GM18870 (cell line): ENCODE results near the gene PLD4.
"Not testable (repeated sequence)": the region's sequence is repeated elsewhere in the genome, so short reads cannot be mapped to it uniquely, and the experiment has no call there.

Experiments used
- ATAC-seq: cut with Tn5 transposase; IDR thresholded peaks from one replicate; pipeline ENCODE4 v1.9.1; 2021; ENCODE audit warnings: moderate library complexity; ENCODE audit not compliant: unreplicated experiment

Gene PLD4

DNA sequence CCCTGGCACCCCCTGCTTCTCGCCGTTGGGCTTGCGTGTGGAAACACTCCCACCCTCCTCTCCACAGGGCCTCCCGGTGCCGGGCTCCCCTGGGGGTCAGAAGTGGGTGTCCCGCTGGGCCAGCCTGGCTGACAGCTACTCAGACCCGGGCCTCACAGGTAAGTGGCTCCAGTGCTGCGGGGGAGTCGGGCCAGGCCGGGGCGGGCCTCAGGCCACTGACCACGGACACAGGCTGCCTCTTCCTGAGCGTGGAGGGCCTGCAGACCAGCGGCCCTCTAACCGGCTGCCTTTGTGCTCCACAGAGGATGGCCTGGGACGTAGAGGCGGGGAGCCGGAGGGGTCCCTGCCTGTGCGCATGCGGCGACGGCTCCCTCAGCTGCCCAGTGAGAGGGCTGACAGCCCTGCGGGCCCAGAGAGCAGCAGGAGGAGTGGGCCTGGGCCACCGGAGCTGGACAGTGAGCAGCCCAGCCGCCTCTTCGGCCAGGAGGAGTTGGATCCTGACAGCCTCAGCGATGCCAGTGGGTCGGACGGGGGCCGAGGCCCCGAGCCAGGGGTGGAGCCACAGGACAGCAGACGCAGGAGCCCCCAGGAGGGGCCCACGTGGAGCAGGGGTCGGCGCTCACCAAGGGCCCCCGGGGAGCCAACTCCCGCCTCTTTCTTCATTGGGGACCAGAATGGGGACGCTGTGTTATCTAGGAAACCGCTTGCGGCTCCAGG lies 38.5 kb upstream of the PLD4 start:
- no peak for ATAC-seq

DNA sequence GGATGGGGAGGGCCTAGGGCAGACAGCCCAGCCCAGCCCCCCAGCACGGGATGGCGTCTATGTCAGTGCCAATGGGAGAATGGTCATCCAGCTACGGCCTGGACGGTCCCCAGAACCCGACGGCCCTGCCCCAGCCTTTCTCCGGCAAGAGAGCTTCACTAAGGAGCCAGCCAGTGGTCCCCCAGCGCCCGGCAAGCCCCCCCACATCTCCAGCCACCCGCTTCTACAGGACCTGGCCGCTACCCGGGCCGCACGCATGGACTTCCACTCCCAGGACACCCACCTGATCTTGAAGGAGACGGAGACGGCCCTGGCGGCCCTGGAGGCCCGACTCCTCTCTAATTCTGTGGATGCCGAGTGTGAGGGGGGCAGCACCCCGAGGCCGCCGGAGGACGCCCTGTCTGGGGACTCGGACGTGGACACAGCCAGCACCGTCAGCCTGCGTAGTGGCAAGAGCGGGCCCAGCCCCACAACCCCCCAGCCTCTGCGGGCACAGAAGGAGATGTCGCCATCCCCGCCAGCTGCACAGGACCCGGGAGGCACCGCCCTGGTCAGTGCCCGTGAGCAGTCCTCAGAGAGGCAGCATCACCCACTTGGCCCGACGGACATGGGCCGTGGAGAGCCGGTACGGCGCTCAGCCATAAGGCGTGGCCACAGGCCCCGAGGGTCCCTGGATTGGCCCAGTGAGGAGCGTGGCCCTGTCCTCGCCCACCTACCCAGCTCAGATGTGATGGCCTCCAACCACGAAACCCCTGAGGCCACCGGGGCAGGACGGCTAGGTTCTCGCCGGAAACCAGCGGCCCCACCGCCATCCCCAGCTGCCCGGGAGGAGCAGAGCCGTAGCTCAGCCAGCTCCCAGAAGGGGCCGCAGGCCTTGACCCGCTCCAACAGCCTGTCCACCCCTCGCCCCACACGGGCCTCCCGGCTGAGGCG lies 37.7 kb upstream of the PLD4 start:
- ATAC-seq, result no peak

DNA sequence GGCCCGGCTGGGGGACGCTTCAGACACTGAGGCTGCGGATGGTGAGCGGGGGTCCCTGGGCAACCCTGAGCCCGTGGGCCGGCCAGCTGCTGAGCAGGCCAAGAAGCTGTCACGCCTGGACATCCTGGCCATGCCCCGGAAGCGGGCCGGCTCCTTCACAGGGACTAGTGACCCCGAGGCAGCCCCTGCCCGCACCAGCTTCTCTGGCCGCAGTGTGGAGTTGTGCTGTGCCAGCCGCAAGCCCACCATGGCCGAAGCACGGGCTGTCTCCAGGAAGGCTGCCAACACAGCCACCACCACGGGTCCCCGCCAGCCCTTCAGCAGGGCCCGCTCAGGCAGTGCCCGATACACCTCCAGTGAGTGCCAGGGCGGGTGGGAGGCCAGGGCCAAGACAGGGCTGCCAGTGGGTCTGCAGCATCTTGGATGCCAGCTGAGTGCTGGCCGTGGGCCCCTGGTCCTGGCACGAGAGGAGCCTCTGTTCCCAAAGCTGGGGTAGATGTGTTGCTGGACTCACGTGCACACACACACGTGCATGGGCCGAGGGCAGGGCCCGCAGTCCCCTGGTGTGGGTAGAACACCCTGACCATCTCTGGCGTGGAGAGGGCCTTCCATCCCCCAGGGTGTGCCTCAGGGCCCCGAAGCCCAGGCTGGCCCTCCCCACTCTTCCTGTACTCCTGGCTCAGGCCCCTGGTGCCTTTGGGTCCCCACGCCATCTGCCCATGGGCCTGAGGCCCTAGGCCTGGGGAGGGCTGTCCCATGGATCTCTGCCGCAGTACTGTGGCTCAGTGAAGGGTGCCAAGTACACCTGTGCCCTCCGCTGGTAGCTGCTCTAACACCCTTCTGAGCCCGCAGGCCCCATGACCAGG lies 36.8 kb upstream of the PLD4 start:
- no peak for ATAC-seq

DNA sequence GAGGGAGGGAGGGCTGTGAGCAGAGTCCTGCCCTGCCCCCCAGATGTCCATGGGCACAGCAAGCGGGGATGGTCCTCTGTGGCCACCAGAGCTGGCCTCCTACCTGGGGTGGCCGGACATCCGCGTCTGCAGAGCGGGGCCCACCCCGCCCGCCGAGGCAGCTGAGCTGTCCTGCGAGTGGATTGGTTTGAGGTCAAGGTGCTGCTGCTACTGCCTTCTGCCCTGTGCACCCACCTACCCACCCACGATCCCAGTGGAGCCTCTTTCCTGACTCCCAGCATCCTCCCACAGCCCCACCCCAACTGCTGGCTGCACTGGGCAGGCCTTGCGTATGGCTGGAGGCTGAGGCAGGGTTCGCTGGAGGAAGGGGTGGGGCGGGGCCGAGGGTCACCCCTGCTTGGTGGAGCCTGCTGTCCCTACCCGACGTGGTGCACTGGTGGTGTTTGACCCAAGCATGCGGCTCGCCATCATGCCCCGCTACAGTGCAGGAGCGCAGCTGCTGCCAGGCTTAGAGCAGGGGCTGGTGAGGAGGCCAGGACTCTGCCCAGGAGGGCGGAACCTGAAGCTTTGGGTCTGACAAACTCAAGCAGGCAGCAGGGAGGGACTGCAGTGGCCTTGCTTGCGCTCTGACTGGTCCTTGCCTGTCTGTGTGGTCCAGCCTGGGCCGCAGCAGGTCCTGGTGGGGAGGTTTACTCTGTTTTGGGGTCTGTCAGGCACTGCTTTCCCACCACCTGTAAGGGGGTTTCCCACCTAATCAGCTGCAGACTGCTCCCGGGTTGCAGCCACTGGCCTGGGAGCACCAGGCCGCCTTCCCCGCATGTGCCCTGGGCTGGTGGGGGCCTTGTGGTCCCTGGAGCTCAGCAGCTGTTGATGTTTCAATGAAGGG lies 35.9 kb upstream of the PLD4 start:
- ATAC-seq, result no peak

DNA sequence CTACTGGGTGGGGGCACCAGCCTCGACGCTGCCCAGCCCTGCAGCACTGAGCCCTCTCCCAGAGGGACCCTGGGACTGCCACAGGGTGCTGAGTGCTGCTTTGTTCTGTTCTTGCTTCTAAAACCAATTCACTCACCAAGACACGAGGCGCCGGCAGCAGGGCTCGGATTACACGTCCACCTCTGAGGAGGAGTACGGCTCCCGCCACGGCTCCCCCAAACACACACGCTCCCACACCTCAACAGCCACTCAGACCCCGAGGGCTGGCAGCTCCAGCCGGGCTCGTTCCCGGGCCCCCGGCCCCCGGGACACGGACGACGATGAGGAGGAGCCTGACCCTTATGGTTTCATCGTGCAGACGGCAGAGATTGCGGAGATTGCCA lies 35.3 kb upstream of the PLD4 start:
- ATAC-seq, result no peak

DNA sequence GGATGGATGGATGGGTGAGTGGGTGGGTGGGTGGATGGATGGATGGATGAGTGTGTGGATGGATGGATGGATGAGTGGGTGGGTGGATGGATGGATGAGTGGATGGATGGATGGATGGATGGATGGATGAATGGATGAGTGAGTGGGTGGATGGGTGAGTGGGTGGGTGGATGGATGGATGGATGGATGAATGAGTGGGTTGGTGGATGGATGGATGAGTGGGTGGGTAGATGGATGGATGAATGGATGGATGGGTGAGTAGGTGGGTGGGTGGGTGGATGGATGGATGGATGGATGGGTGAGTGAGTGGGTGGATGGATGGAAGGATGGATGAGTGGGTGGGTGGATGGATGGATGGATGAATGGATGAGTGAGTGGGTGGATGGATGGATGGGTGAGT lies 34.4 kb upstream of the PLD4 start:
- ATAC-seq, result not testable (repeated sequence)

DNA sequence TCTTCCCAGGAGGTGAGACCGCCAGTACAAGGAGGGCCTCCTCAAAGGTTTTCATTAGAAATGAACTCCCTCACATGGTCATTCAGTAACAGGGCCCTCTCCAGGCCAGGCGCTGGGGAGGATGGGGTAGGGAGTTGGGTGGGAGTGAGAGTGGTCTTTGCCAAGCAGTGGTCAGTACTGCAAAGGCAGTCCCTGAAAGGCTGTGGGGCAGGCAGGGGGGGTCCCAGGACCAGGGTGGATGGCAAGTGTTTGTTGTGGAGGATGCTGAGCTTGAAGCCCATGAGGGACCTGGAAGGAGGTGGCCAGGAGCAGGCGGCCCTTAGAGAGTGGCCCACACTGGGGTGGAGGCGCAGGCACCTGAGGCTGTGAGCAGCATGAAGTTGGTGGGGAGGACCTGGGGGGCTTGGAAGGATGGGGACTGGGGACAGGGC lies 33.5 kb upstream of the PLD4 start:
- ATAC-seq, result no peak

DNA sequence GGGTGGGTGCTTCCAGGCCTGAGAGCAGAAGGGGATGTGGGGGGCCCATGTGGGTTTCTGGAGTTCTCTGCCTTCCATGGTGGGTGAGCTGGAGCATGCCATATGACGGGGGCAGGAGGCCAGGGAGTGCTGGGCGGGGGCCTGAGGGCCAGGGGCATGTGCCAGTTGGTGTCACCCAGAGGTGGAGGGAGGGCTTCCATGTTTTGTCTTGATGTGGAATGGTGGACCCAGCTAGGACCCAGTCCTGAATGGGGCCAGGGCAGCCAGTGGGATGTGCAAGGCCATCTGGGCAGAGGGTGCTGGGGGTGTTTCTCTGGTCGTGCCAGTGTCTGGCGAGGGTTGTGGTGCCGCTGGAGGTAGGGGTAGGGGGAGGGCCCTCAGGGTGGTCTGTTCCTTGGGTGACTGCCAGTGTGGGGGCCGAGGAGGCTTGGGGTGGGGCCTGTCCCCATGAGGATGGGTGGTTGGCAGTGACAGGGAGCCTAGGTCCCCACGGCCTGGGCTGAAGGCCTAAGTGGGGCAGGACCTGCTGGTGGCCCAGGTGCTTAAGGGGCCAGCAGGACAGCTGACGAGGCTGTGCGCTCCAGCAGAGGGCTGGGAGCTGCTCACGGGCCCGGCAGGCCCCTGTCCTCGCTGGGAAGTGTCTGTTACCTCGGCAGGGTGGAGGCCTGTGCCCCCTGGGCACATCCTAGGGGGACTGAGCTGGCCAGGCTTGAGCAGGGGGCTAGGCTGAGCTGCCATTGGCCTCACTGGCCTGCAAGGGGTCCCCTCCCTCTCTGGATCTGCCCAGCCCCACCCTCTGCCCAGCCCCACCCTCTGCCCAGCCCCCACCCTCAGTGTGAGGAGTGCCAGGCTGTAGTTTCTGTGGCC lies 32.8 kb upstream of the PLD4 start:
- ATAC-seq, result no peak

DNA sequence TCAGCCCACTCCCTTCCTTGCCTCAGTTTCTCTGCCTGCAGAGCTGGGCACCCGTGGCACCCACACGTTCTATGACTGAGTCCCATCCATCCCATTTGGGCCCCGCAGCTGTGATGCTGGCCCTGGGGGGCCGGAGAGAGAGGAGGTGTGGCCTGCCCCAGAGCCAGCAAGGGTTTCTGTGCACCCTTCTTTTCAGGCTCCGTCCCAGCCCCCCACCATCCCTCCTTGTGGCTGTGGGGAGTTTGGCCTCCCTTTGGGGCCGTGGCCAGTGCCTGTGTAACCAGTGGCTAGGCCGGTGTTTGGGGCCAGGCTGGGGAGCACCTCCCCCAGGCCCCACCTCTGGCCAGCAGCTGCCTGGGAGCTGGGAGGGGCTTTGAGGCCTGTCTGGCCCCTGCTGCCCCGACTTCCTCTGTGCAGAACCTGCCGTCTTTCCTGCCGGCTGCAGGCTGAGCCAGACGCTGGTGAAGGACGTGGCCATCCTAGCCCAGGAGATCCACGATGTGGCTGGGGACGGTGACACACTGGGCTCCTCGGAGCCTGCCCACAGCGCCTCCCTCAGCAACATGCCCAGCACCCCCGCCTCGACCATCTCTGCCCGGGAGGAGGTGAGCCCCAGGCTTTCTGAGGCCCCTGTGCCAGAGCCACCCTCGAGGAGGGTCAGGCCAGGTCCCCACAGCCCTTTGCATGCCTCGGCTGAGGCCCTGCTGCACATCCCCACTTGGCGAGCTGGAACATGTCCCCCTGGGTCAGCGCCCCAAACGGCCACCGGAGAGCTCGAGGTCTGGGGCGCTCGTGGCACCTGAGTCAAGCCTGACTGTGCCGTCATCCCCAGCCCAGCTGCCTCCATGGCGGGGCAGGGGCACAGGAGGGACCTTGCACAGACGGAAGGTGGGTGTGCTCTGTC lies 31.9 kb upstream of the PLD4 start:
- no peak for ATAC-seq

DNA sequence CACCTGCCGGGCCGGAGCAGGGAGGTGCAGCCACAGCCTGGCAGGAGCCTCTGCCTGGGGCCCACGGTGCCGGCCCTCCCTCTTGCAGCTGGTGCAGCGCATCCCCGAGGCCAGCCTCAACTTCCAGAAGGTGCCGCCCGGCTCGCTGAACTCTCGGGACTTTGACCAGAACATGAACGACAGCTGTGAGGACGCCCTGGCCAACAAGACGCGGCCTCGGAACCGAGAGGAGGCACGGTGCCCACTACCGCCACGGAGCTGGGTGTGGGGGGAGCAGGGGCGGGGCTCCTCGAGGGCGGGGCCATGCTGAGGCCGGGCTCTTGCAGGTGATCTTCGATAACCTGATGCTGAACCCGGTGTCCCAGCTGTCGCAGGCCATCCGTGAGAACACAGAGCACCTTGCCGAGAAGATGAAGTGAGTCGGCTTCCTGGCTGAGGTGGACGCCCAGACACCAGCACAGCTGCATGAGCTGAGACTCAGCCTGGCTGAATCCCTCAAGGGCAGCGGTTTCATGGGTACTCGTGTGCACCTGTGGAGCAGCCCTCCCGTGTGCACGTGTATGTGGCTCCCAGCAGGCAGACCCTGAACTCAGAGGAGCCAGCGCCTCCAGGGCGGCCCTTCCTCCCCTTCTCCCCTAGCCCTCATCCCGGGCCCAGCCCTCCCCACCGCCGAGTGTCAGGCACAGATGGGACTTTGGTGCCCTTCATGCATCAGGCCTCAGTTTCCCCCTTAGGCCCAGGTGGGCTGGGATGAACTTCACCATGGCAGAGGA lies 31.1 kb upstream of the PLD4 start:
- no peak for ATAC-seq

DNA sequence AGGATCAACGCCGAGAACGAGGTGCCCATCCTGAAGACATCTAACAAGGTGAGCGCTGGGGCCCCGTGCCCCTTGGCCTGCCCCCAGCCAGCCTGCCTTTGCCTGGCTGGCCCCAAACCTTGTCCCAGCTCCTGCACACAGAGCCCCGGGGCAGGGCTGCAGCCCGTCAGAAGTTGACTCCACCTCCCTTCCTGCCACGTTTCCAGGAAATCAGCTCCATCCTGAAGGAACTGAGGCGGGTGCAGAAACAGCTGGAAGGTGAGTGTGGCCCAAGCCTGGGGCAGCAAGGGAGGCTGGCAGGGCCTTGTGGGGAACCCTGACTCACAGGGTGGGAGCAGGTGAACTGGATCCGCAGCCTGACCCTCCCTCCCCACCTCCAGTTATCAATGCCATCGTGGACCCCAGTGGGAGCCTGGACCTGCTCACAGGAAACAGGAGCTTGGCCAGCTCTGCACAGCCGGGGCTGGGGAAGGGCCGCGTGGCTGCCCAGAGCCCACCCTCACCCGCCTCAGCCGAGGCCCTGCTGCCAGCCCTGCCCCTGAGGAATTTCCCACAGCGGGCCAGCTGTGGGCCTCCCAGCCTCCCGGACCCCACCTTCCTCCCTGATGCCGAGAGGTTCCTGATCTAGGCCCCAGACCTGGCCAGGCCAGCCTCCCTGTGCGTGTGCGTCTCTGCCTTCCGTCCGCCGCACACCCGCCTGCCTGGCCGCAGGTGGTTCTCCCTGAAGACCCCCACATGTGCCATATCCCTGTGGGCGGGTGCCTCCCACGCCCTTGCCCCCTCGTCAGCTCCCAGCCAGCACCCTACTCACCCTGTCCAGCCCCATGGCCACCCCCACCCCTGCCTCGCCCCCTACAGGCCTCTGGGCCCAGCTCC lies 30.1 kb upstream of the PLD4 start:
- ATAC-seq, result no peak

DNA sequence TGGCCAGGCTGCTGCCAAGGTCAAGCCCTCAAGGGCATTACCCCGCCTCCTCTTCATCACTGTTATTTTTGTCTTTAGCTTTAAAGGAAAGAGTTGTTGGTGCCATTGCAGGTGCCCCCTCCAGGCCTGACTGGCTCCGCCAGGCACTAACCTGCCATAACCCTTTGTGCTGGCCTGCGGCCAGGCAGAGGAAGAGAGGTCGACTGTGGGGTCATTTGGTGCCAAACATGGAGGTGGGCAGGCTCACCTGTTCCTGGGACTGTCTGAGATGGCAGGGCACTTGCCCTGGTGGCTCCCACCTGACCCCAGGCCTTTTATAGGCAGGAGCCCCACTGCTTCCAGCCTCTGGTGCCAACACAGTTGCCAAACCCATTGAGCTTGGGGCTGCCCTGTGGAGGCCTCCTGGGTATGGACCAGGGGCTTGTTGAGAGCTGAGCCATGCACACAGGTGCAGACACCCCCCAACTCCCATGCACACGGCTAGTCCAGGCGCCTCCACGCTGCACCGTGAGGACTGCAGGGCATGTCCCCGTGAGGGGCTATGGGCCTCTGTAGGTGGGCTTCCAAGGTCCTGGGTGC lies 29.4 kb upstream of the PLD4 start:
- no peak for ATAC-seq

DNA sequence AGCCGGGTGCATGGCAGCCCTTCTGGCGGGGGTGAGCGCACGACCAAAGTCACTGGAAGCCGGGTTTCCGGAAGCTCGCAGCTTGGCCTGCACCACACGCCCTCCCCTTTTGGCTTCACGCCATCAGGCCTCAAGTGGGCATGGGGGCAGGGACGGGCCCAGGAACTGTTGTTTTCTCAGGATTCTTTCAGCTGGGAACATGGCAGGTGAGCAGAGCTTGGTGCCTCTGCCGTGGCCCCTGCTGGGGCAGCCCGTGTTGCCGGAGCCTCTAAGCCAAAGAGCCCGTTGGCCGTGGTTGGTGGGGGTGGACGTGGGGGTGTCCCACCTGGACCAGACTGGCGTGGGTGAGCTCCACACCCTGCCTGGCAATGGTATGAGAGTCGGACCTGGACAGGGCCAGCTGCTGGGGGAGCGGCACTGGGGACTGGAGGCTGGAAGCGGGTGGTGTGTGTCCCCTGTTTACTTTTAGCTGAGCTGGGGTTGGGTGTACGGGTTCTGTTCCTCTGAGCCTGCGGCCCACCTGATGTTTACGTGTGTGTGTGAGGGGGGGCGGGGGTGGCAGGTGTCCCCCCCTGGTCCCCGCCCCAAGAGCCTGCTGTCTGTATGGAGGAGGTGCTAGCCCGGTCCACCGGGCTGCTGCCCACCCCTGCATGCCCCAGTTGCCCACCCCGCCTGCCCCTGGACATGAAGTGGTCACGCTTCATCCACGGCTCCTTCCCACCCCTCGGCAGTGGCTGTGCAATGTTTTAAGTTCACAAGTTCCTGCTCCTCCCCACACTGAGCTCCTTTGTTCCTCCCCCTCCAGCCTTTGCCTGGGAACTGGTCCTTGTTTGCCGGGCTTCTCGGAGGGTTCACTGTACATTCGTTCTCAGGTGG lies 28.7 kb upstream of the PLD4 start:
- ATAC-seq, result no peak

DNA sequence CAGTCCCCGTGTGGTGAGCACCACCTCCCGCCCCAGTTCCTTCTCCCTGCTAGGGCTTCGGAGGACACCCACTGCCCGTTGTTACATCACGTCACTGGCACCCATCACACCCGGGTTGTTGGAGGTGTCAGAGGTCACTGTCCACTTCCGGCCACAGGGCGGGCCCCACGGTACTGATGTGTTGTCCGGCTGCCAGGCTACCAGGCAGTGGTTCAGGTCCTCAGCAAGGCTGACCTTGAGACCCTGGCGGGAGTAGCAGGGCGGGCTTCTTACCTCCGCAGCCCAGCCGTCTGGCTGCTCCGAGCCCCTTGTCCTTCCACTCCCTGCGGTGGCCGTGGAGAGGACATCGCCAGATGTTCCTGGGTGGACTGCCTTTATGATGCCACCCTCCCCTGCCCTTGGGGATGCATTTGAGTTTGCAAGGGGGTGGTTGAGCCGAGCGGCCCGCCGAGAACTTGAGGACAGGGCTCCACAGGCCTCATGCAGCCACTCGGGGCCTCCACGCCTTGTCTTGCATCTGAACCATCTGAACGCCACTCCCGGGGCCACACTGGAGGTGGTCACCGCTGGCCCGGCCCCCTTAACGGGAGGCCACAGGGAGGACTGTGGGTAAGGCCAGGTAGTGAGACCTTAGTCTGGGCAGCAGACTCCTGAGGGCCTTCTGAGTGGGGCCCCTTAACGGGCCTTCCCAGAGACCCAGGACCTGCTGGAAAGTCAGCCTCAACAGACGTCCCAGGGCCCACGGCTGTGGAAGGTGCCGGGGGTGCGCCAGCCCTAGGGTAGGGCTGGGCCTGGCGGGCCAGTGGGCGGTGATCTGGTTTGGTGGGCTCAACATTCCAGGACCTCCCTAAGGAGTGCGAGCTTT lies 27.1 kb upstream of the PLD4 start:
- ATAC-seq, result no peak
